NCI-H187 treated with DMSO at 0.1 percent for 48 hours (cell line): ENCODE measurements around the gene TSC22D3.
"Not testable (repeated sequence)": the region's sequence is repeated elsewhere in the genome, so short reads cannot be mapped to it uniquely, and the experiment has no call there.

Experiments used
- DNase-seq: peaks from one replicate; lab custom pipeline; 2025; lab: John Stamatoyannopoulos, UW

The TSC22D3 gene

DNA sequence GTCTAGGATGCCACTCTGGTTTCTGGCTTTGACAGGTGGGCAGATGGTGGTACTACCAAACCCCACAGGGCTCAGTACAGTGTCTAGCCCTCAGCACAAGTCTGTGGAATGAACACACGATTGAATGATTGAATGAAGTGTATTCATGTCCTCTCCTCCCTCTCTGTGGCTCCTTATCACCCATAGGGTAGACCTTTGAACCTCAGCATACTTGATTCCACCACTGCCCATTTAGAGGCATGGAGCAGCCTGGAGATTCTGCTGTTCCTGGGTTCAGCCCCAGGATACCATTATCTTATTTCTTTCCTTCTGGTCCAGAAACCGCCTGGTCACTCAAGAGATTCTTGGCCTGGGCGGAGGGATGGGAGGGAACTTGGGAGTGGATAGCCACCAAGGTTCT lies 93.3 kb downstream of the TSC22D3 start:
- no peak for DNase-seq

DNA sequence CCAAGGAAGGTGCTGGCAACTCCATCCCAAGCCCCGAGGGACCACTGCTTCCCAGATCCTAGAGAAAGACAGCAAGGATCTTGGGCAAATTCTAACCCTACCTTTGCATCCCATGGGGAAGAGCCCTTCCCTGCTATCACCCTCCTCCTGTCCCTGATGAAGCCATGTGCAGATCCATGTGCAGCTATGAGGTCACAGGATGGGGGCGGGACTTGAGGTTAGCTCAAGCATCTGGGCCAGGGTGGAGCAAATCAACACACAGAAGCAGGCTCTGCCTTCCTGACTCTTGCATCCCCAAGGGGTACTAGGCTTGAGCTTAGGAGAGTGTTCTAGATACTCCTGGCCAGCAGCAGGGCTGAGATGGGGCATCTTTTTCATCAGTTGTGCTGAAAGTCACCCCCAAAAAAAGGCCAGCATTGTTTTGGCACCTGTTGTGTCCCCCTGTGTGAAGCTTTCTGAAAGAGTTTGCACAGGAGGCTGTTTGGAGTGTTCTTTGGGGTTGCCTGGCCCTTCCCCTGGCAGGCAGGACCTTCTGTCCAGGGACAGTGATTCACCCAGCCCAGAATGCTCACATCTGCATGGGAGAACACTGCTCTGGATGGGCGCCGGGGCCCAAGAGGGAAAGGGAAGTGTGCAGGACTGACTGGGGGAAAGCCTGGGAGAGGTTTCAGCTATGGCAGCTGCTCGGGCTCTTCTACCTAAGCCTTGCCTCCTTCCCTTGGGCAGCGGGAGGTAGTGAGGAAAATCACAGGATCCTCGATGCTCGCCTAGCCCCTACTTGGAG lies 96.4 kb downstream of the TSC22D3 start:
- no peak for DNase-seq

GRCh38 chrX:107677909-107678308 lies 97.7 kb downstream of the TSC22D3 start:
- no peak for DNase-seq

GRCh38 chrX:107677501-107677901 lies 98.1 kb downstream of the TSC22D3 start:
- no peak for DNase-seq

GRCh38 chrX:107676559-107677378 lies 98.8 kb downstream of the TSC22D3 start:
- DNase-seq: no peak

GRCh38 chrX:107675823-107676555 lies 99.6 kb downstream of the TSC22D3 start:
- DNase-seq: no peak

DNA sequence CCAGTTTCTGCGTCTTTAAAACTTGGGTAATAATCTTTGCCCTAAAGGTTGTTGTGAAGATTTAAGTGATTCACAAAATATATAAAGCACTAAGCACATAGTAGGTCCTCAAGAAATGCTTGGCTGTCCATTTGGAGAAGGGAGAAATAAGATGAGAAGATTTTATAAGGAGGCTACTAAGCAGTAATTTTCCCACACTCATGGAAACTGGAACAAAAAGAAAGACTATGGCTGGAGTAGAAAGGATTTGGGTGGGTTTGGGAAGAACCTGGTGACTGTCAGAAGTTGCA lies 100.3 kb downstream of the TSC22D3 start:
- no peak for DNase-seq

DNA sequence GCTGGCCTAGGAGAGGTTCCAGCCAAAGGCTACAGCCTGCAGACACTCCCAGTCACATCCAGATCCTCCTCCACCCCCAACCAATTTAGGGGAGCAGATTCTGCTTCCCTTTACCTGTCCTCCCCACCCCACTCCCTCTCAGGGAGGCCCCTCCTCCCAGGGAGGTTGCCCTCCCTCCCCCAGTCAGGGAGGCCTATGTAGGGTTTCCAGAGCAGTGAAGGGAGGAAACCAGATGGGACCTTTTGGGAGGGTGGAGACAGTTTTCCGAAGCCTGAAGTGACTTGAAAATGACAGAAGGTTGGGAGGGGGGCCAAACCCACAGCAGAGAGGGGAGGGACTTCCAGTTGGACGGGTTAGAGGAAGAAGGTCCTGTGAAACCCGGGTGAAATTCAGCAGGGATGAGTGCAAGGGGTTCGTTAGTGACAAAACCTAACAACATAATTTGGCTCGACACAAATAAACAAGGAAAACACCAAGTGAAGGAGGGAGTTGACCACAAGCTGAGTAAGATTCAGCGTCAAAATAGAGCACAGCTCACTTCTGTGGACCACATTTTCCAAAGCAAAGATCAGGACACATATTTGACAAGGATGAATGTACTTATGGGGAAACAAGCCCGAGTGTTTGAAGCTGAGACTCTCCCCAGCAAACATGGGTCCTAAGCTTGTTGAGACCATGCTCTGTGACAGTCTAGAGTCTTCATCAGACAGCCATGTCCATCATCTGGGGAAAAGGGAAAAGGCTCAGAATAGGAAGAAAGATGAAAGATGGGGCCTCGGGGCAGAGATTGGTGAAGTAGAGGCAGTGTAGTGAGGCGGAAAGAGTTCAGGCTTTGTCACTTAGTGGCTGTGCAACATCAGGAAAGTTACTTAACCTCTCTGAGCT lies 100.9 kb downstream of the TSC22D3 start:
- DNase-seq: no peak

GRCh38 chrX:107673933-107674479 lies 101.6 kb downstream of the TSC22D3 start:
- DNase-seq: no peak

DNA sequence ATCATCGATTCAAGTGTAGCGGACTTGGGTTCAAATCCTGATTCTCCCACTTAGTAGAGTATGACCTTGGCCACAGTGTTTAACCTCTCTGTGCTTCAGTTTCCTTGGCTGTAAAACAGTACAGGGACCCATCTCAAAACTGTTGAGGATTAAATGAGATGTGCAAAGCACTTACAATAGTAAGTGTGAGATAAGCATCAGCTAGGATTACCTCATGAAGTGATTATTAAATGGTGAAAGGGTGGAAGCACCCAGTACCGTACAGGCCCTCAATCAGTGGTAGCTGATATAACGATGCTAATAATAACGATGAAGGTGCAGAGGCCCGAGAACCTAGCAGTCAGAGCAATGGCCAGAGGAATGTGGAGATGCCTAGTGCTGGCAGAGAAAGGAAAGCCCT lies 102.2 kb downstream of the TSC22D3 start:
- DNase-seq: no peak

GRCh38 chrX:107672955-107673378 lies 102.6 kb downstream of the TSC22D3 start:
- no peak for DNase-seq

- not testable (repeated sequence) for DNase-seq
Observed at GRCh38 chrX:107671256-107671655, 104.3 kb downstream of the TSC22D3 start.

- DNase-seq: no peak
Observed at GRCh38 chrX:107669885-107670628, 105.5 kb downstream of the TSC22D3 start.

- no peak for DNase-seq
Observed at GRCh38 chrX:107669261-107669660, 106.3 kb downstream of the TSC22D3 start.

- DNase-seq: not testable (repeated sequence)
Observed at GRCh38 chrX:107668710-107669109, 106.9 kb downstream of the TSC22D3 start.

DNA sequence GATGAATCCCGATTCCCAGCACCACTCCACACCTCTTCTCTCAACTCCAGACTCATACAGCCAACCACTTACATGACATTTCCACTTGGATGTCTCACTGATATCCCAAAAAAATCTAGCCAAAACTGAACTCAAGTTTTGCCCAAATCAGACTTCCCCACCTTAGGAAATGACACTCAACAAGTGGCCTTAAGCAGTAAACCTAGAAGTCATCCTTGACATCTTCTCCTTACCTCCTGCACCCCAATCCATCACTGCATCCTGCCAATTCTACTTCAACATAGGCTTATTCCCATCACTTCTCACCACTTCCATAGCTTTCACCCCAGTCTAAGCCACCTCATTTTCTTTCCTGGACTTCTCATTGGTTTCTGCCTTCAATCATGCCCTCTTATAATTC lies 108.2 kb downstream of the TSC22D3 start:
- no peak for DNase-seq

DNA sequence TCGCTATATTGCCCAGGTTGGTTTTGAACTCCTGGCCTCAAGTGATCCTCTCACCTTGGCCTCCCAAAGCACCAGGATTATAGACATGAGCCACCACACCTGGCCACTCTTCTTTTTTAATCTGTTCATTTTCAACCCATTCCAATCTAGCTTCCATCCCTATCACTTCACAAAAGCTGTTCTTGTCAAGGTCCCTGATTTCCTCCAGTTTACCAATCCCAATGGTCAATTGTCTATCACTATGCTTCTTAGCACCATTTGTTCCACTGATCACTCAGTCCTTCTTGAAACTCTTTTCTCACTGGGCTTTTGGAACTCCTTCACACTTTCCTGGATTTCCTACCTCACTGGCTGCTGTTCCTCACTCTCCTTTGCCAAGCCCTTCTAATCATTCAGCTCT lies 108.7 kb downstream of the TSC22D3 start:
- DNase-seq: no peak
